Neutrophil (primary cell): ENCODE measurements around the gene QKI.

ENCODE experiments used
- H3K27ac ChIP-seq: fragments of 200-600 bp; sonication (generic); 2 replicates; pipeline ENCODE4 v1.5.1; 2016; ENCODE audit warnings: mild to moderate bottlenecking, moderate library complexity
- H3K27me3 ChIP-seq: fragments of 200-600 bp; sonication (generic); 2 replicates; pipeline ENCODE4 v1.6.0; 2016; ENCODE audit warnings: mild to moderate bottlenecking
- H3K36me3 ChIP-seq: fragments of 200-600 bp; sonication (generic); 2 replicates; pipeline ENCODE4 v1.5.1; 2017
- H3K4me1 ChIP-seq, 2 experiments: fragments of 200-600 bp in 1 of 2; sonication (generic) in 1 of 2; 1 replicate in 1 of 2; 2 replicates in 1 of 2; pipeline versions ENCODE4 v1.5.1 to v1.6.1; 2013 to 2016; ENCODE audit warnings: low read depth in 1 of 2, low read length in 1 of 2, mild to moderate bottlenecking in 1 of 2, moderate library complexity in 1 of 2; ENCODE audit not compliant: control insufficient read depth in 1 of 2, insufficient read depth in 1 of 2
- H3K4me3 ChIP-seq, 2 experiments: fragments of 200-600 bp in 1 of 2; sonication (generic) in 1 of 2; 1 replicate in 1 of 2; 2 replicates in 1 of 2; pipeline ENCODE4 v1.5.1; 2013 to 2016; ENCODE audit warnings: low read depth in 1 of 2, low read length in 1 of 2, mild to moderate bottlenecking in 1 of 2, moderate library complexity in 1 of 2
- H3K9me3 ChIP-seq: fragments of 200-600 bp; sonication (generic); 2 replicates; pipeline ENCODE4 v1.5.1; 2016
- TF ChIP-seq, protein P1 (sequence below): fragments of 200-600 bp; sonication (generic); IDR thresholded peaks from 2 replicates; pipeline ENCODE4 v1.5.1; 2016; ENCODE audit warnings: antibody characterized with exemption

Gene QKI

GRCh38 chr6:163415620-163416556 lies 1.4 kb downstream of the QKI start:
- no peaks in the 10 kb centered on the region for H3K27me3 ChIP-seq
- no peaks in the 10 kb centered on the region for H3K9me3 ChIP-seq
- H3K4me1 ChIP-seq, result peaks cover 36 to 47% of the 10 kb centered on the region in 2 experiments
- peak overlapping the region; percentile 72 to 80 for H3K4me3 ChIP-seq
- peak overlapping the region; percentile 100 for H3K27ac ChIP-seq
- TF ChIP-seq, protein P1, sequence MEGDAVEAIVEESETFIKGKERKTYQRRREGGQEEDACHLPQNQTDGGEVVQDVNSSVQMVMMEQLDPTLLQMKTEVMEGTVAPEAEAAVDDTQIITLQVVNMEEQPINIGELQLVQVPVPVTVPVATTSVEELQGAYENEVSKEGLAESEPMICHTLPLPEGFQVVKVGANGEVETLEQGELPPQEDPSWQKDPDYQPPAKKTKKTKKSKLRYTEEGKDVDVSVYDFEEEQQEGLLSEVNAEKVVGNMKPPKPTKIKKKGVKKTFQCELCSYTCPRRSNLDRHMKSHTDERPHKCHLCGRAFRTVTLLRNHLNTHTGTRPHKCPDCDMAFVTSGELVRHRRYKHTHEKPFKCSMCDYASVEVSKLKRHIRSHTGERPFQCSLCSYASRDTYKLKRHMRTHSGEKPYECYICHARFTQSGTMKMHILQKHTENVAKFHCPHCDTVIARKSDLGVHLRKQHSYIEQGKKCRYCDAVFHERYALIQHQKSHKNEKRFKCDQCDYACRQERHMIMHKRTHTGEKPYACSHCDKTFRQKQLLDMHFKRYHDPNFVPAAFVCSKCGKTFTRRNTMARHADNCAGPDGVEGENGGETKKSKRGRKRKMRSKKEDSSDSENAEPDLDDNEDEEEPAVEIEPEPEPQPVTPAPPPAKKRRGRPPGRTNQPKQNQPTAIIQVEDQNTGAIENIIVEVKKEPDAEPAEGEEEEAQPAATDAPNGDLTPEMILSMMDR, result no peak
- no peaks in the 10 kb centered on the region for H3K36me3 ChIP-seq

GRCh38 chr6:163416557-163417253 lies 2.2 kb downstream of the QKI start:
- Histone ChIP-seq H3K27me3 (no peaks in the 10 kb centered on the region), H3K4me3 (peak overlapping the region; percentile 72 to 80), H3K36me3 (no peaks in the 10 kb centered on the region), H3K9me3 (no peaks in the 10 kb centered on the region), H3K27ac (peak overlapping the region; percentile 100), H3K4me1 (peaks cover 36 to 47% of the 10 kb centered on the region in 2 experiments)
- TF ChIP-seq, protein P1, result peak; percentile 66

DNA sequence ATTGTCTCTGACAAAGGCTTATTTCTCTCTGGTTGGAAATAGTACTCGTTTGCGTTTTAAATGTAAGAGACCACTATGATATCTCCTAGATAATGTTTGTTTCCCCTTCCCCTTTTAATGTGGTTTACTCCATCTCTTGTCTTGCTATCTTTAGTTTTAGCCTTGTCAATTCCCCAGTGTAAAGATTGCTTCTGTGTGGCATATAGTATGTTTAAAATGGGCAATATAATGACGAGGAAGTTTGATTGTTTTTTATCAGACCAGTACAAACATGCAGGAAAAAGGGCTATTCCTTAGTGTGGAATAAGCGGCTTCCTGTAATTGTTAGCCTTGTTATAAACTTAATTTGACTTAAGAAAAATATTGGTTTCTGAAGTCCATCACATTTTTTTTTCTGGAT lies 3.1 kb downstream of the QKI start:
- Histone ChIP-seq H3K27ac (peak overlapping the region; percentile 16), H3K4me3 (peak overlapping the region; percentile 9 to 80)

DNA sequence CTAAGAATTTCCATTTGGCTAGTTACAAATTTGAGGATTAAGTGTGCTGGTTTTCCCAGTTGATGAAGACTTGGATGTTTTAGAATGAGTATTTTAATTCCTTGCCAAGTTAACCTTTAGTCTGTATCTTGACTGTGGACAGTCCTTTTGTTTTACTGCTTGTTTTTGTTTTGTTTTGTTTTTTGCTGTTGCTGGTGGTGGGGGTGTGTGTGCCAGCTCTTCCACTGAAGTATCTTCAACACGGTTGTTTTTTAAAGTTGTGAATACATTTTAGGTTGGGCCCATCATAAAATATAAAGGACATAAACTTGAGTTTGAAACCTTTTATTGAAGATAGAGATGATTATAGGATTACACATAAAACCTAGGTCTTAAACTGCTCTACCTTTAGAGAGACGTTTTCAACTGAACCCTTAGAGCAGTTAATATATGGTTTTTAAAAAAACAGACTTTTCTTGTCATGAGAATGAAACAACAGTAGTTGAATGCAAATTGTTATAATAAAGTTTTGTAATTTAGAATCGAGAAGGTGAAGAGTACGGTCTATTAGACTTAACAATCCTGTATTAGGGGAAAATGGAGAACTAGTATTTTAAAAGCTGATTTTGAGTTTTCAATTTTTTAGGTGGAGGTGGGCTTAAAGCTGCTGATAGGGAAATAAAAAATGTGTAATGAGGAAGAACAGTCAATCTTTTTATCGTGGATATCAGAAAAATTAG lies 4.0 kb downstream of the QKI start:
- Histone ChIP-seq H3K27me3 (no peaks in the 10 kb centered on the region), H3K9me3 (no peaks in the 10 kb centered on the region), H3K27ac (no peak overlapping the region), H3K4me1 (peaks cover 35 to 47% of the 10 kb centered on the region in 2 experiments), H3K4me3 (no peak overlapping the region), H3K36me3 (no peaks in the 10 kb centered on the region)
- TF ChIP-seq, protein P1, result no peak

More for the DNA sequence above, 3.1 kb downstream of the QKI start:
- Histone ChIP-seq H3K9me3 (no peaks in the 10 kb centered on the region), H3K36me3 (no peaks in the 10 kb centered on the region), H3K4me1 (peaks cover 32 to 43% of the 10 kb centered on the region in 2 experiments), H3K27me3 (no peaks in the 10 kb centered on the region)
- TF ChIP-seq, protein P1, result no peak
